Thyroid gland (tissue), 4 donors: ENCODE measurements around the gene UST. TPM values are rescaled to one million over a fixed set of nuclear protein-coding genes. Genes with fewer than 3 reads are reported as not detected.

ENCODE experiments used
- DNase-seq, 2 donors: peaks; one replicate each; pipeline ENCODE4 v3.0.0-alpha.2; 2019
- H3K27ac ChIP-seq, 3 donors: fragments of 200-600 bp; sonication (generic); 1 replicate in 2 of 3; 2 replicates in 1 of 3; pipeline ENCODE4 v1.5.1; 2016 to 2019; ENCODE audit warnings: mild to moderate bottlenecking in 1 of 3, moderate library complexity in 1 of 3
- H3K27me3 ChIP-seq: fragments of 200-600 bp; sonication (generic); one replicate; pipeline ENCODE4 v1.5.1; 2019
- H3K36me3 ChIP-seq, 2 donors: fragments of 200-600 bp; sonication (generic); one replicate each; pipeline ENCODE4 v1.5.1; 2016 to 2019
- H3K4me1 ChIP-seq, 2 donors: fragments of 200-600 bp; sonication (generic); one replicate each; pipeline ENCODE4 v1.5.1; 2017 to 2019
- H3K4me3 ChIP-seq, 3 donors: fragments of 200-600 bp; sonication (generic); replicated peaks in 1 of 3; 1 replicate in 2 of 3; 2 replicates in 1 of 3; pipeline ENCODE4 v1.5.1; 2016; ENCODE audit warnings: mild to moderate bottlenecking in 1 of 3
- H3K9me3 ChIP-seq: fragments of 200-600 bp; sonication (generic); one replicate; pipeline ENCODE4 v1.5.1; 2017
- POLR2A ChIP-seq, 2 donors: fragments of 450-650 bp; IDR thresholded peaks; one replicate each; pipeline ENCODE4 v1.6.1; 2017; ENCODE audit warnings: antibody characterized with exemption in 2 of 2, mild to moderate bottlenecking in 2 of 2, moderate library complexity in 1 of 2
- WGBS, 2 donors: methylation state at CpG; one replicate each; pipeline ENCODE4 v1.1.5; 2017; 5-methylcytosine and 5-hydroxymethylcytosine counted together
- intact Hi-C: fragments of 100-400 bp; cut with DNase I; formaldehyde crosslinking; loops from one replicate; pipeline ENCODE4 v1.15.1; 2023
- total RNA-seq, 4 donors: library from RNA; depleted of rRNA; stranded (reverse); fragments of >200 nt; gene quantifications; one replicate each; pipeline ENCODE4 v1.2.3, GENCODE V29; 2016
- TF ChIP-seq, protein P1 (sequence below), 6 experiments: fragments of 200-600 bp in 3 of 6; fragments of 450-650 bp in 3 of 6; sonication (generic) in 3 of 6; IDR thresholded peaks; one replicate each; pipeline ENCODE4 v1.5.1; 2016 to 2019; ENCODE audit warnings: antibody characterized with exemption in 6 of 6, mild to moderate bottlenecking in 2 of 6, inconsistent platforms in 1 of 6, moderate library complexity in 1 of 6

The UST gene
- total RNA-seq, 4 donors from 2014 or later = 73.4 to 91.2 (median 81.4) TPM

DNA sequence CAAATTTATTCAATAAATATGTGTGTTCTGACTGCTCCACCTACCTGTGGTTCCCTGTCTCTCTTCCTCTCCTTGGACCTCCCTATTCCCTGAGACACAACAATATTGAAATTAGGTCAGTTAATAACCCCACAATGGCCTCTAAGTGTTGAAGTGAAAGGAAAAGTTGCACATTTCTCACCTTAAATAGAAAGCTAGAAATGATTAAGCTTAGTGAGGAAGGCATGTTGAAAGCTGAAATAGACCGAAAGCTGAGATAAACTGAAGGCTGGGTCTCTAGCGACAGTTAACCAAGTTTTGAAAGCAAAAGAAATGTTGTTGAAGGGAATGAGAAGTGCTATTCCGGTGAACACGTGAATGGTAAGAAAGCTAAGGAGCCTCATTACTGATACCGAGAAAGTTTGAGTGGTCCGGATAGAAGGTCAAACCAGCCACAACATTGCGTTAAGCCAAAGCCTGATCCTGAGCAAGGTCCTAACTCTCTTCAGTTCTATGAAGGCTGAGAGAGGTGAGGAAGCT lies 34.1 kb downstream of the UST start:
- Histone ChIP-seq H3K4me3 (no peak overlapping the region), H3K27me3 (no peaks in the 10 kb centered on the region), H3K4me1 (peaks cover 62 to 81% of the 10 kb centered on the region in 2 donors), H3K27ac (peak overlapping the region; percentile 80 to 85 (median 81)), H3K9me3 (no peaks in the 10 kb centered on the region), H3K36me3 (no peaks in the 10 kb centered on the region)
- TF ChIP-seq POLR2A (IDR thresholded peaks at IDR 0.05) = no peak
- TF ChIP-seq, protein P1, sequence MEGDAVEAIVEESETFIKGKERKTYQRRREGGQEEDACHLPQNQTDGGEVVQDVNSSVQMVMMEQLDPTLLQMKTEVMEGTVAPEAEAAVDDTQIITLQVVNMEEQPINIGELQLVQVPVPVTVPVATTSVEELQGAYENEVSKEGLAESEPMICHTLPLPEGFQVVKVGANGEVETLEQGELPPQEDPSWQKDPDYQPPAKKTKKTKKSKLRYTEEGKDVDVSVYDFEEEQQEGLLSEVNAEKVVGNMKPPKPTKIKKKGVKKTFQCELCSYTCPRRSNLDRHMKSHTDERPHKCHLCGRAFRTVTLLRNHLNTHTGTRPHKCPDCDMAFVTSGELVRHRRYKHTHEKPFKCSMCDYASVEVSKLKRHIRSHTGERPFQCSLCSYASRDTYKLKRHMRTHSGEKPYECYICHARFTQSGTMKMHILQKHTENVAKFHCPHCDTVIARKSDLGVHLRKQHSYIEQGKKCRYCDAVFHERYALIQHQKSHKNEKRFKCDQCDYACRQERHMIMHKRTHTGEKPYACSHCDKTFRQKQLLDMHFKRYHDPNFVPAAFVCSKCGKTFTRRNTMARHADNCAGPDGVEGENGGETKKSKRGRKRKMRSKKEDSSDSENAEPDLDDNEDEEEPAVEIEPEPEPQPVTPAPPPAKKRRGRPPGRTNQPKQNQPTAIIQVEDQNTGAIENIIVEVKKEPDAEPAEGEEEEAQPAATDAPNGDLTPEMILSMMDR (IDR thresholded peaks at IDR 0.05) = peak in 1 of 6 experiments; percentile 7
- no peak for DNase-seq
- intact Hi-C loops = no loop called here
- WGBS, 2 donors = 39 to 54% methylated on average over 7 of the region's 7 CpGs

DNA sequence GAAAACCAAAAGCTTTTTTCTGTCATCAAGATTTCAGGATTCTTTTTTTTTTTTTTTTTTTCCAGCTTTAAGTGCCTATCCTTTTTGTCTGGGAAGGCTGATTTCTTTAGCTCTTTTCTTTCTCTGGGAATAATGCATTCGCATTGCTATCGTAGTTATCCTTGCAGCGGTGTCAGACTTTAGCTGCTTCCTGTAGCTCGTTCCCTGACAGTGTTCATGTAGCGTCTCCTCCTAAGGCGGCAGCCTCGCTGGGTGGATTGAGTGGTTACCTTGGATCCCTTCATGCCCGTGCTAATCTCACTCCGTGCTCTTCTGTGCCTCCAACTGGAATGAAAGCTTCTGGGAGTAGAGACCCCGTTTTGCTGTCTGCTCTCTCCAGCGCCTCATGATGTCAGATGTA lies 43.1 kb downstream of the UST start:
- 52 to 65% methylated on average over 11 of the region's 11 CpGs for WGBS, 2 donors
- Histone ChIP-seq H3K27ac (peak overlapping the region; percentile 77 to 90 (median 79)), H3K9me3 (no peaks in the 10 kb centered on the region), H3K4me3 (no peak overlapping the region), H3K27me3 (no peaks in the 10 kb centered on the region), H3K4me1 (peaks cover 32 to 47% of the 10 kb centered on the region in 2 donors), H3K36me3 (no peaks in the 10 kb centered on the region)
- TF ChIP-seq POLR2A (IDR thresholded peaks at IDR 0.05) = no peak
- TF ChIP-seq, protein P1 (IDR thresholded peaks at IDR 0.05) = no peak
- peak; percentile 30 to 44 for DNase-seq
- intact Hi-C loops = no loop called here

DNA sequence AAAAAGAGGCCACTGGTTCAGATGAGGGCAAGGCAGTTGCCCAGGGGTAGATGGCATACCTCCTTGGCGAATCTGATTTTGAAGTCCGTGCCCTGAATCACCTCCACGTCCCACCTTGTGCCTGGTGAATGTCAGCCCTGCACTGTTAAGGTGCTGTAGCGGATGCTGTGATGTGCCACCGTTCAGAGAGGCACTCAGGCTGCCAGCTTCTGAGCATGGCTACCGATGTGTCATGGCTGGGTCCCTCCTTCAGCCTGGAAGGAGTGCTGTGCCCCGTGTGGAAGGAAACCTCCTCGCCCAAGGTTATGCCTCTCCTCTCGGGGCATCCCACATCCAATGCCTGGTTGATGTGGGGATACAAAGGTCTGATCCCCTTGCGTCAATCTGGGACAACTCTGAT lies 43.6 kb downstream of the UST start:
- peak overlapping the region; percentile 77 to 90 (median 79) for H3K27ac ChIP-seq
- DNase-seq = peak; percentile 30 to 33
- no peak overlapping the region for H3K4me3 ChIP-seq
- TF ChIP-seq POLR2A (IDR thresholded peaks at IDR 0.05) = no peak
- TF ChIP-seq, protein P1 (IDR thresholded peaks at IDR 0.05) = no peak
- no peaks in the 10 kb centered on the region for H3K27me3 ChIP-seq
- intact Hi-C loops = no loop called here
- H3K9me3 ChIP-seq = no peaks in the 10 kb centered on the region
- H3K4me1 ChIP-seq = peaks cover 36 to 51% of the 10 kb centered on the region in 2 donors
- H3K36me3 ChIP-seq = no peaks in the 10 kb centered on the region
- WGBS, 2 donors = 65 to 82% methylated on average over 10 of the region's 10 CpGs

DNA sequence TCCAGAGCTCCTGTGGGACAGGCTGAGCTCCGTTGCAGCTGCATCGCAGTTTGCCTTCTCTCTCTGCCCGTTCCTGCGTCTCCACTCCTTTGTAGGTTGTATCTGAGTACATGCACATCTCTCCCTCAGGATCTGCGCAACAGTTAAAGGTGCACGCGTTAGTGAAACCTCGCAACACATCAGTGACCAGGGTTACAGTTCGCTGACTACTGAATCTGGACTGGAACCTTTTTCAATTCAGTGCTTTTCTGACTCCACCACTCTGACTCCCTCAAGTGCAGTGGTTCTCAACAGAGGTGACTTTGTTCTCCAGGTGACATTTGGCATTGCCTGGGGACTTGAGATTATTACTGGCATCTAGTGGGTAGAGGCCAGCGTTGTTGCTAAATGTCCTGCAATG lies 44.0 kb downstream of the UST start:
- no peaks in the 10 kb centered on the region for H3K36me3 ChIP-seq
- H3K9me3 ChIP-seq = no peaks in the 10 kb centered on the region
- H3K27me3 ChIP-seq = no peaks in the 10 kb centered on the region
- H3K4me3 ChIP-seq = no peak overlapping the region
- intact Hi-C loops = no loop called here
- peak; percentile 79 to 81 for DNase-seq
- WGBS, 2 donors = 47% methylated on average over 10 of the region's 10 CpGs
- TF ChIP-seq POLR2A (IDR thresholded peaks at IDR 0.05) = peak in 1 of 2 donors; percentile 64
- TF ChIP-seq, protein P1 (IDR thresholded peaks at IDR 0.05) = peak in 2 of 6 experiments; percentile 6 to 10
- H3K27ac ChIP-seq = peak overlapping the region; percentile 79 to 90 (median 82)
- H3K4me1 ChIP-seq = peaks cover 41 to 55% of the 10 kb centered on the region in 2 donors

DNA sequence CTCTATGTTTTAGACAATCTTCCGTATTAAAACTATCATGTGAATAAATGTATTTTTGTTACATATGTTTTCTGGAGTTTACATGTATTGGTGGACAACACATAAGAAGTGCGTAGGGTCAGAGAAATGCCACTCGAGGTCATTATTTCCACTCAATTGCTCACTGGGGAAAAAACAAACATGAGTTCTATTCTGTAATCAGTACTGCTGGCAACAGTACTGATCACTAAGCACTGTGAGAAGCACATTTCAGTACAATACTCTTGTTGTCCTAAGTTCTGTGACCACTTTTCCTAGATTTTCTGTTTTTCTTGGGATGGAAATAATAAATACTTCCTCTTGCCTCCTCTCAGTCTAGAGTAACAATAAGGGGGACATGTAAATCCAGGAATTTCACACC lies 44.5 kb downstream of the UST start:
- no peaks in the 10 kb centered on the region for H3K9me3 ChIP-seq
- no peaks in the 10 kb centered on the region for H3K27me3 ChIP-seq
- intact Hi-C loops = no loop called here
- peak overlapping the region; percentile 79 to 90 (median 82) for H3K27ac ChIP-seq
- 48 to 55% methylated on average over 3 of the region's 3 CpGs for WGBS, 2 donors
- H3K4me3 ChIP-seq = no peak overlapping the region
- TF ChIP-seq, protein P1 (IDR thresholded peaks at IDR 0.05) = no peak
- no peak for TF ChIP-seq POLR2A (IDR thresholded peaks at IDR 0.05)
- H3K36me3 ChIP-seq = no peaks in the 10 kb centered on the region
- DNase-seq = no peak
- peaks cover 42 to 56% of the 10 kb centered on the region in 2 donors for H3K4me1 ChIP-seq
